Prostate gland (tissue), 2 donors: Measurements from ENCODE around the gene RASD2.

Source experiments
- POLR2A ChIP-seq: fragments of 450-650 bp; IDR thresholded peaks from one replicate; pipeline ENCODE4 v1.6.1; 2016; ENCODE audit warnings: antibody characterized with exemption, mild to moderate bottlenecking
- POLR2AphosphoS5 ChIP-seq: sonication (generic); formaldehyde crosslinking; IDR thresholded peaks from one replicate; pipeline ENCODE4 v1.6.1; 2017; ENCODE audit warnings: antibody characterized with exemption
- TF ChIP-seq, protein P1 (sequence below), 4 experiments: fragments of 200-600 bp in 2 of 4; fragments of 450-650 bp in 2 of 4; sonication (generic) in 2 of 4; IDR thresholded peaks; 1 replicate in 3 of 4; 2 replicates in 1 of 4; pipeline ENCODE4 v1.5.1; 2016 to 2019; ENCODE audit warnings: antibody characterized with exemption in 4 of 4, mild to moderate bottlenecking in 2 of 4, moderate library complexity in 2 of 4

DNA sequence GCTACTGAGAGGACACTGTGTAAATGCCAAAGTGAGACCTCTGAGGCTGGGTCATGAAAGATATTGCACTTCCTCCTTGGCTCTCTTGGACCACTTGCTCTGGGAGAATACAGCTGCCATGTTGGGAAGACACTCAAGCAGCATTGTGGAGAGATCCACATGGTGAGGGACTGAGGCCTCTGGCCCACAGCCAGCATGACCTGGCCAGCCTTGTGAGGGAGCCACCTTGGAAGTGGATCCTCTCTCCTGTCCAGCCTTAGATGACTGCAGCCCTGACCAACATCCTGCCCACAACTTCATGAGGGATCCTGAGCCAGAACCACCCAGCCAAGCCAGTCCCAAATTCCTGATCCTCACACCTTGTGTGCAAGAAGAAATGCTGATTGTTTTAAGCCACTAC is 46.1 kb downstream of the RASD2 start:
- no peak for TF ChIP-seq POLR2AphosphoS5
- TF ChIP-seq, protein P1, sequence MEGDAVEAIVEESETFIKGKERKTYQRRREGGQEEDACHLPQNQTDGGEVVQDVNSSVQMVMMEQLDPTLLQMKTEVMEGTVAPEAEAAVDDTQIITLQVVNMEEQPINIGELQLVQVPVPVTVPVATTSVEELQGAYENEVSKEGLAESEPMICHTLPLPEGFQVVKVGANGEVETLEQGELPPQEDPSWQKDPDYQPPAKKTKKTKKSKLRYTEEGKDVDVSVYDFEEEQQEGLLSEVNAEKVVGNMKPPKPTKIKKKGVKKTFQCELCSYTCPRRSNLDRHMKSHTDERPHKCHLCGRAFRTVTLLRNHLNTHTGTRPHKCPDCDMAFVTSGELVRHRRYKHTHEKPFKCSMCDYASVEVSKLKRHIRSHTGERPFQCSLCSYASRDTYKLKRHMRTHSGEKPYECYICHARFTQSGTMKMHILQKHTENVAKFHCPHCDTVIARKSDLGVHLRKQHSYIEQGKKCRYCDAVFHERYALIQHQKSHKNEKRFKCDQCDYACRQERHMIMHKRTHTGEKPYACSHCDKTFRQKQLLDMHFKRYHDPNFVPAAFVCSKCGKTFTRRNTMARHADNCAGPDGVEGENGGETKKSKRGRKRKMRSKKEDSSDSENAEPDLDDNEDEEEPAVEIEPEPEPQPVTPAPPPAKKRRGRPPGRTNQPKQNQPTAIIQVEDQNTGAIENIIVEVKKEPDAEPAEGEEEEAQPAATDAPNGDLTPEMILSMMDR (IDR thresholded peaks at IDR 0.05), result no peak
- TF ChIP-seq POLR2A, result no peak
